OCI-LY7 (cell line): ENCODE results near the gene C9orf50. TPM values are rescaled to one million over a fixed set of nuclear protein-coding genes. Genes with fewer than 3 reads are reported as not detected.
"Not testable (repeated sequence)": the region's sequence is repeated elsewhere in the genome, so short reads cannot be mapped to it uniquely, and the experiment has no call there.

ENCODE experiments used
- BruUV-seq: library from RNA; stranded (reverse); fragments of 400-500 nt; replicated peaks from 2 replicates; lab custom pipeline; 2021; lab: Mats Ljungman, UMichigan
- CTCF ChIA-PET: fragments of 300-600 bp; sonication (Branson Sonifier 250); formaldehyde crosslinking; loops from one replicate; lab custom pipeline; 2022; ENCODE audit warnings: antibody characterized with exemption; ENCODE audit not compliant: unreplicated experiment; lab: Charles Lee
- POLR2A ChIA-PET: fragments of 300-600 bp; sonication (Branson Sonifier 250); formaldehyde crosslinking; loops from one replicate; lab custom pipeline; 2022; ENCODE audit warnings: antibody characterized with exemption; lab: Charles Lee
- DNase-seq: peaks from one replicate; pipeline ENCODE4 v3.0.0-alpha.2; 2015; ENCODE audit warnings: low spot score
- H2AFZ ChIP-seq: fragments of 200-600 bp; sonication (generic), shearing (Covaris generic); 2 replicates; pipeline ENCODE4 v1.6.1; 2014; ENCODE audit warnings: mild to moderate bottlenecking, antibody characterized with exemption, low read length, moderate library complexity
- H3K27ac ChIP-seq: fragments of 200-600 bp; sonication (generic); 2 replicates; pipeline ENCODE4 v1.5.1; 2014; ENCODE audit warnings: mixed run types, low read depth, mild to moderate bottlenecking, moderate library complexity, low read length, inconsistent platforms; ENCODE audit not compliant: poor library complexity, severe bottlenecking
- H3K36me3 ChIP-seq: fragments of 200-600 bp; sonication (generic); 2 replicates; pipeline ENCODE4 v1.6.1; 2014; ENCODE audit warnings: mild to moderate bottlenecking, antibody characterized with exemption, low read length, moderate library complexity, mixed read lengths; ENCODE audit not compliant: insufficient read depth
- H3K4me1 ChIP-seq: fragments of 200-600 bp; sonication (generic); 2 replicates; pipeline ENCODE4 v1.5.1; 2014; ENCODE audit warnings: mild to moderate bottlenecking, low read length; ENCODE audit not compliant: insufficient read depth, poor library complexity, severe bottlenecking
- H3K4me2 ChIP-seq: fragments of 200-600 bp; sonication (generic); 2 replicates; pipeline ENCODE4 v1.6.1; 2014; ENCODE audit warnings: mild to moderate bottlenecking, low read length
- H3K4me3 ChIP-seq: fragments of 200-600 bp; sonication (generic); 2 replicates; pipeline ENCODE4 v1.5.1; 2014; ENCODE audit warnings: mild to moderate bottlenecking, low read depth, low read length; ENCODE audit not compliant: poor library complexity, severe bottlenecking
- H3K79me2 ChIP-seq: fragments of 200-600 bp; sonication (generic); 2 replicates; pipeline ENCODE4 v1.6.1; 2016; ENCODE audit warnings: low read depth, mild to moderate bottlenecking, low read length, moderate library complexity, mixed read lengths; ENCODE audit not compliant: insufficient read depth
- H3K9me2 ChIP-seq: fragments of 200-600 bp; sonication (generic); 2 replicates; pipeline ENCODE4 v1.6.1; 2016; ENCODE audit warnings: mild to moderate bottlenecking, low read length, mixed read lengths; ENCODE audit not compliant: insufficient read depth
- H3K9me3 ChIP-seq: fragments of 200-600 bp; sonication (generic); 2 replicates; pipeline ENCODE4 v1.6.1; 2014; ENCODE audit warnings: mild to moderate bottlenecking, mixed run types, low read length, mixed read lengths
- H4K20me1 ChIP-seq: fragments of 200-600 bp; sonication (generic); 2 replicates; pipeline ENCODE4 v1.6.1; 2014; ENCODE audit warnings: mild to moderate bottlenecking, antibody characterized with exemption, low read length, moderate library complexity, mixed read lengths; ENCODE audit not compliant: insufficient read depth
- CTCF ChIP-seq: fragments of 200-600 bp; sonication (generic); conservative IDR thresholded peaks from 2 replicates; pipeline ENCODE4 v1.5.1; 2014; ENCODE audit warnings: mild to moderate bottlenecking, antibody characterized with exemption, low read length, moderate library complexity, mixed read lengths
- EZH2phosphoT487 ChIP-seq: fragments of 200-600 bp; sonication (generic); IDR thresholded peaks from 2 replicates; pipeline ENCODE4 v1.6.1; 2018; ENCODE audit warnings: low read depth, borderline replicate concordance, mild to moderate bottlenecking, mixed run types, antibody characterized with exemption, low read length, moderate library complexity, mixed read lengths
- intact Hi-C: fragments of 100-400 bp; cut with micrococcal nuclease; formaldehyde crosslinking; loops from one replicate; pipeline ENCODE4 v1.10.0; 2022; ENCODE audit not compliant: unreplicated experiment
- total RNA-seq, 2 experiments: library from RNA; depleted of rRNA in 1 of 2; stranded (reverse); fragments of >200 nt in 1 of 2; shearing (Covaris generic) in 1 of 2; gene quantifications; 2 replicates each; pipeline ENCODE4 v1.2.3, GENCODE V29; 2014 to 2022

C9orf50 gene
- total RNA-seq, 2 experiments from 2014 or later: not detected

DNA sequence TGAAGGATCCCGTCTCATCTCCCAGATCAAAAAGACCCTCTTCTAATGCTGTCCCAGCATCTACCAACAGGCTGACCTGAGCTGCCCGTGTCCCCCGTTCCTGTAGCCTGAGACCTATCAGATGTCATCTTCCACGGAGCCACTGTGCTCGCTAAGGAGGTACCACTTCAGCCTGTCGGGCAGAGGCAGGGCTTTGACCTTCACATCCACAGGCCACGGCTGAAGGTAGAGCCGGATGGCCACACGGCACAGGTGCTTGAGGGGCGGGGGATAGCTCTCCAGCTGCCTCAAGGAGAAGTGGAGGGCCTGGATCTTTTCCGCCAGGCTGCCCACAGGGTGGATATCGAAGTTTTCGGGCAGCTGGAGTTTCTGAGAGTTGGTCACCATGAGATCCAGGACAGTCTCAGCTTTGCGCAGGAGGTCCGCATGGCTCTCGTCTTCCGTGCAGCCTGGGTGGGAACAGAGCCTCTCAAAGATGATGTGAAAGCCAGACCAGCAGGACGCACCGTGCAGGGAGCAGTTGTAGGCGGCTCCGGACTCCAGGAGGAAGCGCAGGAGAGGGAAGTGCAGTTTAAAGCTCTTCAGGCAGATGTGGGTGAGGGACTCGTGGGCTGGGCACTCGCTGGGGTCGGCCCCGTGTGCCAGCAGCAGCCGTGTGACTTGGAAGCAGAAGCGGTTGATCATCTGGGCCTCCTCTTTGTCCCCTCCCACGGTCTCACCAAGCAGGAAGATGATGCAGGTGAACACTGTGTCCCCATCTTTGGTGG is 17.0 kb upstream of the C9orf50 start:
- no peak overlapping the region for H3K4me2 ChIP-seq
- intact Hi-C loops: no loop called here
- TF ChIP-seq EZH2phosphoT487 (no peak), CTCF (no peak)
- no peak for DNase-seq
- POLR2A ChIA-PET: no interaction called here
- H3K27ac ChIP-seq: no peak overlapping the region
- H2AFZ ChIP-seq: no peak overlapping the region
- H4K20me1 ChIP-seq: peaks cover 4% of the 10 kb centered on the region; the same call in 1 of the 2 replicates
- CTCF ChIA-PET: no interaction called here
- peaks cover 64% of the 10 kb centered on the region for H3K36me3 ChIP-seq
- peaks cover 21% of the 10 kb centered on the region for H3K79me2 ChIP-seq
- H3K4me1 ChIP-seq: peaks cover 11% of the 10 kb centered on the region
- no peaks in the 10 kb centered on the region for H3K9me3 ChIP-seq
- H3K9me2 ChIP-seq: no peaks in the 10 kb centered on the region
- BruUV-seq: TSS peak; percentile 23
- no peak overlapping the region for H3K4me3 ChIP-seq

- ChIA-PET POLR2A (no interaction called here), CTCF (no interaction called here)
- Histone ChIP-seq H3K9me3 (no peaks in the 10 kb centered on the region), H3K79me2 (peaks cover 28% of the 10 kb centered on the region), H3K27ac (no peak overlapping the region), H3K4me2 (no peak overlapping the region), H3K36me3 (peaks cover 71% of the 10 kb centered on the region), H4K20me1 (peaks cover 8% of the 10 kb centered on the region; the same call in 1 of the 2 replicates), H3K4me3 (no peak overlapping the region), H3K9me2 (no peaks in the 10 kb centered on the region), H2AFZ (no peak overlapping the region), H3K4me1 (peaks cover 11% of the 10 kb centered on the region)
- intact Hi-C loops: no loop called here
- no TSS peak for BruUV-seq
- no peak for DNase-seq
- TF ChIP-seq CTCF (no peak), EZH2phosphoT487 (no peak)
Observed at GRCh38 chr9:129637102-129637501, 16.2 kb upstream of the C9orf50 start.

- BruUV-seq, CTCF ChIA-PET, H3K9me2 ChIP-seq, H3K27ac ChIP-seq, intact Hi-C loops, H2AFZ ChIP-seq, H4K20me1 ChIP-seq, POLR2A ChIA-PET, H3K4me2 ChIP-seq, H3K9me3 ChIP-seq, DNase-seq, H3K4me3 ChIP-seq: not testable (repeated sequence)
- H3K36me3 ChIP-seq: peaks cover 79% of the 10 kb centered on the region
- peaks cover 32% of the 10 kb centered on the region for H3K79me2 ChIP-seq
- peaks cover 11% of the 10 kb centered on the region for H3K4me1 ChIP-seq
Observed at GRCh38 chr9:129636343-129636742, 15.4 kb upstream of the C9orf50 start.
